GM06990 (cell line): ENCODE data around the gene CERS6.

Source experiments
- DNase-seq: peaks from one replicate; pipeline ENCODE4 v3.0.0-alpha.2; 2011; ENCODE audit not compliant: insufficient read length; ENCODE audit errors: extremely low read depth
- H3K27me3 ChIP-seq: replicated peaks from 2 replicates; pipeline ENCODE4 v1.6.0; 2011; ENCODE audit warnings: low read length; ENCODE audit not compliant: control insufficient read depth, insufficient read depth
- H3K36me3 ChIP-seq: 2 replicates; pipeline ENCODE4 v1.5.1; 2011; ENCODE audit warnings: low read length; ENCODE audit not compliant: control insufficient read depth, insufficient read depth
- H3K4me3 ChIP-seq: replicated peaks from 2 replicates; pipeline ENCODE4 v1.5.1; 2011; ENCODE audit warnings: low read depth, mild to moderate bottlenecking, control low read depth, low read length
- CTCF ChIP-seq: IDR thresholded peaks from 2 replicates; pipeline ENCODE4 v1.5.1; 2011; ENCODE audit warnings: low read length, control low read depth, mild to moderate bottlenecking, inconsistent platforms; ENCODE audit not compliant: insufficient read depth, poor library complexity, severe bottlenecking

The CERS6 gene

GRCh38 chr2:168624028-168624427 lies 168.0 kb downstream of the CERS6 start:
- H3K4me3 ChIP-seq, result no peak overlapping the region
- no peak for DNase-seq
- TF ChIP-seq CTCF, result no peak
- H3K27me3 ChIP-seq, result no peaks in the 10 kb centered on the region
- no peaks in the 10 kb centered on the region for H3K36me3 ChIP-seq

GRCh38 chr2:168626096-168626495 lies 170.0 kb downstream of the CERS6 start:
- Histone ChIP-seq H3K36me3 (no peaks in the 10 kb centered on the region), H3K4me3 (no peak overlapping the region), H3K27me3 (no peaks in the 10 kb centered on the region)
- no peak for TF ChIP-seq CTCF
- no peak for DNase-seq

- H3K27me3 ChIP-seq, result no peaks in the 10 kb centered on the region
- H3K36me3 ChIP-seq, result no peaks in the 10 kb centered on the region
- DNase-seq, result no peak
- no peak overlapping the region for H3K4me3 ChIP-seq
- no peak for TF ChIP-seq CTCF
These were observed 170.6 kb downstream of the CERS6 start for GRCh38 chr2:168626647-168627046.

- Histone ChIP-seq H3K4me3 (no peak overlapping the region), H3K27me3 (no peaks in the 10 kb centered on the region), H3K36me3 (no peaks in the 10 kb centered on the region)
- no peak for TF ChIP-seq CTCF
- no peak for DNase-seq
These were observed 176.6 kb downstream of the CERS6 start for GRCh38 chr2:168632709-168633121.

- no peak for TF ChIP-seq CTCF
- Histone ChIP-seq H3K27me3 (no peaks in the 10 kb centered on the region), H3K4me3 (no peak overlapping the region), H3K36me3 (no peaks in the 10 kb centered on the region)
- no peak for DNase-seq
These were observed 177.1 kb downstream of the CERS6 start for GRCh38 chr2:168633200-168633599.

- no peaks in the 10 kb centered on the region for H3K36me3 ChIP-seq
- no peak for TF ChIP-seq CTCF
- no peak for DNase-seq
- no peak overlapping the region for H3K4me3 ChIP-seq
- no peaks in the 10 kb centered on the region for H3K27me3 ChIP-seq
These were observed 177.8 kb downstream of the CERS6 start for GRCh38 chr2:168633895-168634294.
